Measurements from ENCODE around the gene TMEM30B. TPM values are rescaled to one million over a fixed set of nuclear protein-coding genes. Genes with fewer than 3 reads are reported as not detected.

The TMEM30B gene
- polyA plus RNA-seq, 1 of the 3 experiments (the other 2 are of a cell fraction), result 0.15 TPM

DNA sequence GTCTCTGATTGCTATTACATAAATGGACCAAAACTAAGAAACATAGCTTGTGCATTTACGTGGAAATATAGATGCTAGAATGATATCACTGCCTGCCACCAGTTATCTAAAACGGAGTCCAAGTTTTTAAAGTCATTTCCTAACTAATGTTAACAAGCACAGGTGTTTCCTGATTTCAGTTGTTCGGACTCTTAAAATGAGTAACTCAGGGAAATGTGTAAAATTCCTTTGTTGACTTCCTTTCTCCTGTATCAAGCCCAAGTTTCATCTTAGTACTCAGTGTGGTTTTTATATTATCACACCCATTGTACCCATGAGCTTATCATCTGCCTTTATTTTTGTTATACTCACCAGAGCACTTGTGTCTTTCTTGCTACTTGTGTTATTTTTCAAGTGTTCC is 27.1 kb upstream of the TMEM30B start:
- Histone ChIP-seq H3K9ac (no peak overlapping the region), H3K27me3 (ENCODE audit: insufficient read depth) (no peaks in the 10 kb centered on the region), H3K9me3 (no peaks in the 10 kb centered on the region; the same call in 1 of the 2 replicates), H3K79me2 (ENCODE audit: insufficient read depth) (no peaks in the 10 kb centered on the region), H2AFZ (ENCODE audit: low read depth) (no peak overlapping the region), H4K20me1 (ENCODE audit: insufficient read depth) (no peaks in the 10 kb centered on the region), H3K36me3 (replicated peaks in 1 of 2; ENCODE audit: control insufficient read depth in 1 of 2, insufficient read depth in 2 of 2, low read length in 1 of 2) (no peaks in the 10 kb centered on the region), H3K9me2 (no peaks in the 10 kb centered on the region), H3K4me2 (no peak overlapping the region), H3K4me1 (ENCODE audit: control insufficient read depth in 1 of 2, insufficient read depth in 2 of 2, low read depth in 1 of 2, low read length in 1 of 2) (no peaks in the 10 kb centered on the region), H3F3A (replicated peaks; ENCODE audit: insufficient read depth) (no peaks in the 10 kb centered on the region), H3K27ac (ENCODE audit: low read depth in 2 of 2, low read length in 1 of 2) (no peak overlapping the region), H3K4me3 (ENCODE audit: low read depth in 2 of 2, low read length in 1 of 2) (no peak overlapping the region)
- 43% methylated on average over 3 of the region's 3 CpGs for WGBS (ENCODE audit: low lambda C conversion rate)
- DNase-seq, result no peak
- ChIA-PET POLR2A (no interaction called here), CTCF (interaction anchor here (1.5 kb wide), 1 partner anchor 12 kb away, joined by 4 read pairs; no protein-coding TSS in a partner anchor)
- TF ChIP-seq USF1 (IDR thresholded peaks at IDR 0.05; ENCODE audit: borderline replicate concordance, low read depth), result no peak
- TF ChIP-seq, protein P1, sequence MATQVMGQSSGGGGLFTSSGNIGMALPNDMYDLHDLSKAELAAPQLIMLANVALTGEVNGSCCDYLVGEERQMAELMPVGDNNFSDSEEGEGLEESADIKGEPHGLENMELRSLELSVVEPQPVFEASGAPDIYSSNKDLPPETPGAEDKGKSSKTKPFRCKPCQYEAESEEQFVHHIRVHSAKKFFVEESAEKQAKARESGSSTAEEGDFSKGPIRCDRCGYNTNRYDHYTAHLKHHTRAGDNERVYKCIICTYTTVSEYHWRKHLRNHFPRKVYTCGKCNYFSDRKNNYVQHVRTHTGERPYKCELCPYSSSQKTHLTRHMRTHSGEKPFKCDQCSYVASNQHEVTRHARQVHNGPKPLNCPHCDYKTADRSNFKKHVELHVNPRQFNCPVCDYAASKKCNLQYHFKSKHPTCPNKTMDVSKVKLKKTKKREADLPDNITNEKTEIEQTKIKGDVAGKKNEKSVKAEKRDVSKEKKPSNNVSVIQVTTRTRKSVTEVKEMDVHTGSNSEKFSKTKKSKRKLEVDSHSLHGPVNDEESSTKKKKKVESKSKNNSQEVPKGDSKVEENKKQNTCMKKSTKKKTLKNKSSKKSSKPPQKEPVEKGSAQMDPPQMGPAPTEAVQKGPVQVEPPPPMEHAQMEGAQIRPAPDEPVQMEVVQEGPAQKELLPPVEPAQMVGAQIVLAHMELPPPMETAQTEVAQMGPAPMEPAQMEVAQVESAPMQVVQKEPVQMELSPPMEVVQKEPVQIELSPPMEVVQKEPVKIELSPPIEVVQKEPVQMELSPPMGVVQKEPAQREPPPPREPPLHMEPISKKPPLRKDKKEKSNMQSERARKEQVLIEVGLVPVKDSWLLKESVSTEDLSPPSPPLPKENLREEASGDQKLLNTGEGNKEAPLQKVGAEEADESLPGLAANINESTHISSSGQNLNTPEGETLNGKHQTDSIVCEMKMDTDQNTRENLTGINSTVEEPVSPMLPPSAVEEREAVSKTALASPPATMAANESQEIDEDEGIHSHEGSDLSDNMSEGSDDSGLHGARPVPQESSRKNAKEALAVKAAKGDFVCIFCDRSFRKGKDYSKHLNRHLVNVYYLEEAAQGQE (IDR thresholded peaks at IDR 0.05; ENCODE audit: low read depth, low read length), result no peak
- TF ChIP-seq FOXM1 (IDR thresholded peaks at IDR 0.05; ENCODE audit: low read depth), result no peak
- TF ChIP-seq MEF2A (IDR thresholded peaks at IDR 0.05; ENCODE audit: borderline replicate concordance, low read depth), result no peak

DNA sequence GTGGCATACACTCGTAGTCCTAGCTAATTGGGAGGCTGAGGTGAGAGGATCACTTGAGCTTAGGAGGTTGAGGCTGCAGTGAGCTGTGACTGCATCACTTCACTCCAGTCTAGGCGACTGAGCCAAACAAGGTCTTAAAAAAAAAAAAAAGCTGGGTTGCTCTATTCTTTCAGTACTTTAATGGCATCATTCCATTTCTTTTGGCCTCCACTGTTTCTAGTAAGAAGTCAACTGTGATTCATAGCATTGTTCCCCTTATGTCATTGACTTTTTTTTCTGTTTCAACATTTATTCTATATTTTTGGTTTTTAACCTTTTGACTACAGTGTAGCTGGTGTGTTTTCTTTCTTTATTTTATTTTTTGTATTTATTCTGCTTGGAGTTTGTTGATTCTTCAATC is 23.6 kb upstream of the TMEM30B start:
- CTCF ChIA-PET, result interaction anchor here (2.6 kb wide), 1 partner anchor 8 kb away, joined by 5 read pairs; no protein-coding TSS in a partner anchor
- Histone ChIP-seq H3K4me3 (ENCODE audit: low read depth in 2 of 2, low read length in 1 of 2) (no peak overlapping the region), H3K27me3 (ENCODE audit: insufficient read depth) (no peaks in the 10 kb centered on the region), H3K9ac (no peak overlapping the region), H2AFZ (ENCODE audit: low read depth) (no peak overlapping the region), H3K27ac (ENCODE audit: low read depth in 2 of 2, low read length in 1 of 2) (no peak overlapping the region), H3K79me2 (ENCODE audit: insufficient read depth) (no peaks in the 10 kb centered on the region), H3F3A (replicated peaks; ENCODE audit: insufficient read depth) (no peaks in the 10 kb centered on the region), H3K36me3 (replicated peaks in 1 of 2; ENCODE audit: control insufficient read depth in 1 of 2, insufficient read depth in 2 of 2, low read length in 1 of 2) (no peaks in the 10 kb centered on the region), H3K4me2 (no peak overlapping the region), H3K9me3 (no peaks in the 10 kb centered on the region; the same call in 1 of the 2 replicates), H4K20me1 (ENCODE audit: insufficient read depth) (no peaks in the 10 kb centered on the region), H3K4me1 (ENCODE audit: control insufficient read depth in 1 of 2, insufficient read depth in 2 of 2, low read depth in 1 of 2, low read length in 1 of 2) (no peaks in the 10 kb centered on the region), H3K9me2 (no peaks in the 10 kb centered on the region)
- 21% methylated on average over 2 of the region's 2 CpGs for WGBS (ENCODE audit: low lambda C conversion rate)
- DNase-seq, result no peak
- TF ChIP-seq MXI1 (IDR thresholded peaks at IDR 0.05; ENCODE audit: low read depth, low read length), result no peak
- TF ChIP-seq FOSL2 (IDR thresholded peaks at IDR 0.05; ENCODE audit: borderline replicate concordance, low read depth), result no peak
- no peak for TF ChIP-seq NFIC (IDR thresholded peaks at IDR 0.05; ENCODE audit: borderline replicate concordance)
- TF ChIP-seq, protein P1 (IDR thresholded peaks at IDR 0.05; ENCODE audit: low read depth, low read length), result no peak
- TF ChIP-seq CHD2 (IDR thresholded peaks at IDR 0.05; ENCODE audit: low read length, partially characterized antibody), result no peak
- no peak for TF ChIP-seq USF1 (IDR thresholded peaks at IDR 0.05; ENCODE audit: borderline replicate concordance, low read depth)
- no peak for TF ChIP-seq TCF12 (IDR thresholded peaks at IDR 0.05)
- TF ChIP-seq EP300 (IDR thresholded peaks at IDR 0.05; ENCODE audit: borderline replicate concordance in 1 of 2, low read depth in 1 of 2, low read length in 1 of 2), result no peak
- TF ChIP-seq EZH2phosphoT487 (IDR thresholded peaks at IDR 0.05; ENCODE audit: borderline replicate concordance, low read depth), result no peak
- TF ChIP-seq IRF3 (IDR thresholded peaks at IDR 0.05; ENCODE audit: low read depth, low read length), result no peak
- TF ChIP-seq TEAD4 (IDR thresholded peaks at IDR 0.05; ENCODE audit: borderline replicate concordance, insufficient read depth), result no peak
- no peak for TF ChIP-seq SIN3A (IDR thresholded peaks at IDR 0.05; ENCODE audit: borderline replicate concordance, low read depth, low read length)
- POLR2A ChIA-PET, result no interaction called here

Measured in SK-N-SH (cell line).